SK-N-SH treated with all-trans-retinoic acid at 6 μM for 48 hours (cell line): ENCODE data around the gene LNPK.

Experiments used
- ARNTL ChIP-seq: fragments of 450-650 bp; formaldehyde crosslinking; IDR thresholded peaks from 2 replicates; pipeline ENCODE4 v1.5.0; 2020; ENCODE audit warnings: low read depth, mild to moderate bottlenecking, moderate library complexity, borderline replicate concordance
- ZNF8 ChIP-seq: fragments of 450-650 bp; formaldehyde crosslinking; IDR thresholded peaks from 2 replicates; pipeline ENCODE4 v1.5.0; 2020; ENCODE audit warnings: mild to moderate bottlenecking, moderate library complexity
- TF ChIP-seq, protein P1 (sequence below): fragments of 250-450 bp; sonication (Bioruptor Pico); IDR thresholded peaks from 2 replicates; pipeline ENCODE4 v1.5.0; 2020; ENCODE audit warnings: mild to moderate bottlenecking, moderate library complexity
- TF ChIP-seq, protein P2 (sequence below): fragments of 250-450 bp; sonication (Bioruptor Pico); IDR thresholded peaks from 2 replicates; pipeline ENCODE4 v1.8.0; 2020; ENCODE audit warnings: mild to moderate bottlenecking, moderate library complexity, borderline replicate concordance

DNA sequence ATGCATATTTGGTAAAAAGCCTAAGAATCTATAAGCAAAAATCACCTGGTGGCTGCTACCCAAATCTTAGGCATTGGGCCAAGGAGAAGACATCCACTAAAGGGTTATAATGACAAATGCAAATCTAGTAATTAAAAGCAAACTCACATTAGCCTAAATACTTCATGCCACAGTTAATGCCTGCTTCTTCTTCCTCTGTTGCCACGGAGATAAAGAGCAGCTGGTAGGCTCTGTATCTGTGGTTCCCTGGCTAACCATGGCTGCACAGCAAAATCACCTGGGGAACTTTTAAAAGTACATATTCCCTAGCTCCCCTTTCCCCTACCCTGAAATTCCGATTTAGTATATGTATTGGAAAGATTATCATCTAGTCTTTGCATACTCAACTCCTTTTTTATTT lies 114.3 kb downstream of the LNPK start:
- TF ChIP-seq ARNTL (CRISPR knock-in tag) (no peak), ZNF8 (CRISPR knock-in tag) (no peak)
- TF ChIP-seq, protein P1, sequence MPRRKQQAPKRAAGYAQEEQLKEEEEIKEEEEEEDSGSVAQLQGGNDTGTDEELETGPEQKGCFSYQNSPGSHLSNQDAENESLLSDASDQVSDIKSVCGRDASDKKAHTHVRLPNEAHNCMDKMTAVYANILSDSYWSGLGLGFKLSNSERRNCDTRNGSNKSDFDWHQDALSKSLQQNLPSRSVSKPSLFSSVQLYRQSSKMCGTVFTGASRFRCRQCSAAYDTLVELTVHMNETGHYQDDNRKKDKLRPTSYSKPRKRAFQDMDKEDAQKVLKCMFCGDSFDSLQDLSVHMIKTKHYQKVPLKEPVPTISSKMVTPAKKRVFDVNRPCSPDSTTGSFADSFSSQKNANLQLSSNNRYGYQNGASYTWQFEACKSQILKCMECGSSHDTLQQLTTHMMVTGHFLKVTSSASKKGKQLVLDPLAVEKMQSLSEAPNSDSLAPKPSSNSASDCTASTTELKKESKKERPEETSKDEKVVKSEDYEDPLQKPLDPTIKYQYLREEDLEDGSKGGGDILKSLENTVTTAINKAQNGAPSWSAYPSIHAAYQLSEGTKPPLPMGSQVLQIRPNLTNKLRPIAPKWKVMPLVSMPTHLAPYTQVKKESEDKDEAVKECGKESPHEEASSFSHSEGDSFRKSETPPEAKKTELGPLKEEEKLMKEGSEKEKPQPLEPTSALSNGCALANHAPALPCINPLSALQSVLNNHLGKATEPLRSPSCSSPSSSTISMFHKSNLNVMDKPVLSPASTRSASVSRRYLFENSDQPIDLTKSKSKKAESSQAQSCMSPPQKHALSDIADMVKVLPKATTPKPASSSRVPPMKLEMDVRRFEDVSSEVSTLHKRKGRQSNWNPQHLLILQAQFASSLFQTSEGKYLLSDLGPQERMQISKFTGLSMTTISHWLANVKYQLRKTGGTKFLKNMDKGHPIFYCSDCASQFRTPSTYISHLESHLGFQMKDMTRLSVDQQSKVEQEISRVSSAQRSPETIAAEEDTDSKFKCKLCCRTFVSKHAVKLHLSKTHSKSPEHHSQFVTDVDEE (CRISPR knock-in tag), result no peak
- TF ChIP-seq, protein P2, sequence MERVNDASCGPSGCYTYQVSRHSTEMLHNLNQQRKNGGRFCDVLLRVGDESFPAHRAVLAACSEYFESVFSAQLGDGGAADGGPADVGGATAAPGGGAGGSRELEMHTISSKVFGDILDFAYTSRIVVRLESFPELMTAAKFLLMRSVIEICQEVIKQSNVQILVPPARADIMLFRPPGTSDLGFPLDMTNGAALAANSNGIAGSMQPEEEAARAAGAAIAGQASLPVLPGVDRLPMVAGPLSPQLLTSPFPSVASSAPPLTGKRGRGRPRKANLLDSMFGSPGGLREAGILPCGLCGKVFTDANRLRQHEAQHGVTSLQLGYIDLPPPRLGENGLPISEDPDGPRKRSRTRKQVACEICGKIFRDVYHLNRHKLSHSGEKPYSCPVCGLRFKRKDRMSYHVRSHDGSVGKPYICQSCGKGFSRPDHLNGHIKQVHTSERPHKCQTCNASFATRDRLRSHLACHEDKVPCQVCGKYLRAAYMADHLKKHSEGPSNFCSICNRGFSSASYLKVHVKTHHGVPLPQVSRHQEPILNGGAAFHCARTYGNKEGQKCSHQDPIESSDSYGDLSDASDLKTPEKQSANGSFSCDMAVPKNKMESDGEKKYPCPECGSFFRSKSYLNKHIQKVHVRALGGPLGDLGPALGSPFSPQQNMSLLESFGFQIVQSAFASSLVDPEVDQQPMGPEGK (CRISPR knock-in tag), result no peak
